HL-60 (cell line): Measurements from ENCODE around the gene CD80.

ENCODE experiments used
- DNase-seq, 2 experiments: peaks; one replicate each; pipeline ENCODE4 v3.0.0-alpha.2; 2010 to 2020; ENCODE audit warnings: low read depth in 1 of 2, low spot score in 1 of 2
- H3K27ac ChIP-seq: fragments of 250-450 bp; sonication (Bioruptor Pico); replicated peaks from 2 replicates; pipeline ENCODE4 v1.5.1; 2020; ENCODE audit warnings: mild to moderate bottlenecking, moderate library complexity
- H3K27me3 ChIP-seq: fragments of 250-450 bp; sonication (Bioruptor Pico); 2 replicates; pipeline ENCODE4 v1.5.1; 2021; ENCODE audit warnings: mild to moderate bottlenecking, moderate library complexity; ENCODE audit not compliant: insufficient read depth, poor library complexity, severe bottlenecking
- H3K4me3 ChIP-seq: replicated peaks from 2 replicates; pipeline ENCODE4 v1.5.1; 2011; ENCODE audit warnings: mild to moderate bottlenecking, control low read depth, low read length; ENCODE audit not compliant: insufficient read depth
- CTCF ChIP-seq: IDR thresholded peaks from one replicate; pipeline ENCODE4 v1.5.1; 2011; ENCODE audit warnings: low read length, control low read depth, inconsistent platforms; ENCODE audit not compliant: insufficient read depth
- GABPA ChIP-seq: IDR thresholded peaks from 2 replicates; pipeline ENCODE4 v1.6.1; 2012; ENCODE audit warnings: low read depth
- POLR2AphosphoS5 ChIP-seq: IDR thresholded peaks from 2 replicates; pipeline ENCODE4 v1.6.1; 2012; ENCODE audit warnings: low read depth
- REST ChIP-seq: IDR thresholded peaks from 2 replicates; pipeline ENCODE4 v1.6.1; 2012; ENCODE audit warnings: low read depth; ENCODE audit not compliant: insufficient replicate concordance
- SPI1 ChIP-seq: IDR thresholded peaks from 2 replicates; pipeline ENCODE4 v1.6.1; 2012; ENCODE audit warnings: low read depth, mild to moderate bottlenecking, borderline replicate concordance

CD80 gene

GRCh38 chr3:119538772-119539171 lies 20.6 kb downstream of the CD80 start:
- H3K27ac ChIP-seq, result no peak overlapping the region

GRCh38 chr3:119536757-119537156 lies 22.7 kb downstream of the CD80 start:
- no peak overlapping the region for H3K27ac ChIP-seq
- H3K4me3 ChIP-seq, result no peak overlapping the region
- TF ChIP-seq GABPA (no peak), POLR2AphosphoS5 (no peak), REST (no peak), CTCF (no peak), SPI1 (no peak)
- no peaks in the 10 kb centered on the region for H3K27me3 ChIP-seq
- DNase-seq, result no peak

More at GRCh38 chr3:119538772-119539171, 20.6 kb downstream of the CD80 start:
- Histone ChIP-seq H3K27me3 (no peaks in the 10 kb centered on the region), H3K4me3 (no peak overlapping the region)
- no peak for DNase-seq
- no peak for TF ChIP-seq GABPA
- no peak for TF ChIP-seq POLR2AphosphoS5
- TF ChIP-seq REST, result no peak
- TF ChIP-seq CTCF, result no peak
- TF ChIP-seq SPI1, result no peak

- no peak overlapping the region for H3K4me3 ChIP-seq
- DNase-seq, result no peak
- TF ChIP-seq GABPA, result no peak
- no peak for TF ChIP-seq POLR2AphosphoS5
- TF ChIP-seq CTCF, result no peak
- TF ChIP-seq REST, result no peak
- no peak for TF ChIP-seq SPI1
- no peak overlapping the region for H3K27ac ChIP-seq
- H3K27me3 ChIP-seq, result no peaks in the 10 kb centered on the region
Measured at GRCh38 chr3:119534296-119534695, 25.1 kb downstream of the CD80 start.
